SK-N-SH (cell line): ENCODE measurements around the gene ARHGAP15. TPM values are rescaled to one million over a fixed set of nuclear protein-coding genes. Genes with fewer than 3 reads are reported as not detected.

Experiments used
- CTCF ChIA-PET: fragments of 300-600, 350-600 bp; formaldehyde crosslinking; extraction: SDS; loops from one replicate; lab custom pipeline; 2021; lab: Yijun Ruan, JAX
- POLR2A ChIA-PET: fragments of 350-600 bp; sonication (Branson Sonifier 250); formaldehyde crosslinking; extraction: SDS; loops from one replicate; lab custom pipeline; 2020; ENCODE audit warnings: antibody characterized with exemption, inconsistent platforms; lab: Yijun Ruan, JAX
- DNase-seq: peaks from one replicate; pipeline ENCODE4 v3.0.0; 2012
- H2AFZ ChIP-seq: fragments of 200-600 bp; sonication (generic); 2 replicates; pipeline ENCODE4 v1.8.1; 2016; ENCODE audit warnings: antibody characterized with exemption, mild to moderate bottlenecking, low read depth
- H3F3A ChIP-seq: fragments of 200-600 bp; sonication (generic); replicated peaks from 2 replicates; pipeline ENCODE3; 2016; ENCODE audit warnings: antibody characterized with exemption, mild to moderate bottlenecking; ENCODE audit not compliant: insufficient read depth
- H3K27ac ChIP-seq, 2 experiments: fragments of 200-500 bp in 1 of 2; fragments of 200-600 bp in 1 of 2; sonication (Bioruptor generic) in 1 of 2; sonication (generic), shearing (Covaris generic) in 1 of 2; 2 replicates each; pipeline versions ENCODE4 v1.5.1 to v1.6.1; 2014 to 2016; ENCODE audit warnings: low read depth in 2 of 2, inconsistent platforms in 1 of 2, low read length in 1 of 2, mild to moderate bottlenecking in 1 of 2, mixed read lengths in 1 of 2
- H3K27me3 ChIP-seq: fragments of 200-600 bp; sonication (generic), shearing (Covaris generic); 2 replicates; pipeline ENCODE4 v1.6.1; 2016; ENCODE audit warnings: mixed run types; ENCODE audit not compliant: insufficient read depth
- H3K36me3 ChIP-seq, 2 experiments: fragments of 200-500 bp in 1 of 2; fragments of 200-600 bp in 1 of 2; sonication (Bioruptor generic) in 1 of 2; sonication (generic) in 1 of 2; replicated peaks in 1 of 2; 2 replicates each; pipeline versions ENCODE3 to v1.5.1; 2014 to 2016; ENCODE audit warnings: low read length in 1 of 2, mild to moderate bottlenecking in 1 of 2; ENCODE audit not compliant: insufficient read depth in 2 of 2, control insufficient read depth in 1 of 2
- H3K4me1 ChIP-seq, 2 experiments: fragments of 200-500 bp in 1 of 2; fragments of 200-600 bp in 1 of 2; sonication (Bioruptor generic) in 1 of 2; sonication (generic), shearing (Covaris generic) in 1 of 2; 2 replicates each; pipeline versions ENCODE4 v1.5.1 to v1.6.1; 2014 to 2016; ENCODE audit warnings: low read depth in 1 of 2, low read length in 1 of 2, mixed run types in 1 of 2; ENCODE audit not compliant: insufficient read depth in 2 of 2, control insufficient read depth in 1 of 2
- H3K4me2 ChIP-seq: fragments of 200-600 bp; sonication (generic), shearing (Covaris generic); 2 replicates; pipeline ENCODE4 v1.6.1; 2017; ENCODE audit warnings: mixed run types
- H3K4me3 ChIP-seq, 2 experiments: fragments of 200-500 bp in 1 of 2; fragments of 200-600 bp in 1 of 2; sonication (Bioruptor generic) in 1 of 2; sonication (generic), shearing (Covaris generic) in 1 of 2; 2 replicates each; pipeline versions ENCODE4 v1.5.1 to v1.8.1; 2014 to 2016; ENCODE audit warnings: low read depth in 2 of 2, inconsistent platforms in 1 of 2, low read length in 1 of 2, mild to moderate bottlenecking in 1 of 2, mixed read lengths in 1 of 2, moderate library complexity in 1 of 2
- H3K79me2 ChIP-seq: fragments of 200-600 bp; sonication (generic); 2 replicates; pipeline ENCODE4 v1.8.1; 2017; ENCODE audit warnings: mild to moderate bottlenecking; ENCODE audit not compliant: insufficient read depth
- H3K9ac ChIP-seq: fragments of 200-600 bp; sonication (generic); 2 replicates; pipeline ENCODE4 v1.6.1; 2017; ENCODE audit warnings: mixed run types
- H3K9me2 ChIP-seq: fragments of 200-600 bp; sonication (generic); 2 replicates; pipeline ENCODE4 v1.6.1; 2017; ENCODE audit warnings: mixed run types
- H3K9me3 ChIP-seq: fragments of 200-600 bp; sonication (generic); 2 replicates; pipeline ENCODE4 v1.6.1; 2017; ENCODE audit warnings: mixed run types, mild to moderate bottlenecking, moderate library complexity
- H4K20me1 ChIP-seq: fragments of 200-600 bp; sonication (generic); 2 replicates; pipeline ENCODE4 v1.6.1; 2017; ENCODE audit warnings: mild to moderate bottlenecking, mixed run types; ENCODE audit not compliant: insufficient read depth
- CHD2 ChIP-seq: fragments of 150-350 bp; IDR thresholded peaks from 2 replicates; pipeline ENCODE4 v1.6.1; 2018; ENCODE audit warnings: low read length; ENCODE audit not compliant: partially characterized antibody
- FOXJ3 ChIP-seq: sonication (generic); formaldehyde crosslinking; IDR thresholded peaks from 2 replicates; pipeline ENCODE4 v1.5.1; 2020; ENCODE audit warnings: mild to moderate bottlenecking, missing genetic modification reagents
- GABPA ChIP-seq: IDR thresholded peaks from 2 replicates; pipeline ENCODE4 v1.4.0; 2012; ENCODE audit warnings: low read depth, mild to moderate bottlenecking
- GATA2 ChIP-seq: sonication (generic); formaldehyde crosslinking; IDR thresholded peaks from 2 replicates; pipeline ENCODE4 v1.5.0; 2020; ENCODE audit warnings: mild to moderate bottlenecking, missing genetic modification reagents
- MEF2A ChIP-seq: IDR thresholded peaks from 2 replicates; pipeline ENCODE4 v1.4.0; 2012; ENCODE audit warnings: low read depth, borderline replicate concordance
- MXI1 ChIP-seq: IDR thresholded peaks from 2 replicates; pipeline ENCODE4 v1.6.1; 2012; ENCODE audit warnings: mild to moderate bottlenecking, low read depth, low read length, improper control_type of control experiment
- NFIC ChIP-seq: IDR thresholded peaks from 2 replicates; pipeline ENCODE4 v1.4.0; 2012; ENCODE audit warnings: borderline replicate concordance
- NRF1 ChIP-seq: IDR thresholded peaks from 2 replicates; pipeline ENCODE4 v1.6.1; 2012; ENCODE audit warnings: low read depth, mild to moderate bottlenecking, low read length
- POLR2AphosphoS5 ChIP-seq: IDR thresholded peaks from 2 replicates; pipeline ENCODE4 v1.6.1; 2012; ENCODE audit warnings: low read depth, low read length
- RAD21 ChIP-seq: IDR thresholded peaks from 2 replicates; pipeline ENCODE4 v1.6.1; 2012; ENCODE audit warnings: mild to moderate bottlenecking, low read length
- RFX5 ChIP-seq: IDR thresholded peaks from 2 replicates; pipeline ENCODE4 v1.6.1; 2012; ENCODE audit warnings: mild to moderate bottlenecking, improper control_type of control experiment, low read length
- TAF1 ChIP-seq: IDR thresholded peaks from 2 replicates; pipeline ENCODE4 v1.6.1; 2012; ENCODE audit warnings: low read depth, mild to moderate bottlenecking, low read length, moderate library complexity, borderline replicate concordance
- TCF12 ChIP-seq: IDR thresholded peaks from 2 replicates; pipeline ENCODE4 v1.4.0; 2012
- TEAD4 ChIP-seq: IDR thresholded peaks from 2 replicates; pipeline ENCODE4 v1.4.0; 2012; ENCODE audit warnings: mild to moderate bottlenecking, borderline replicate concordance; ENCODE audit not compliant: insufficient read depth
- WGBS: methylation state at CpG from one replicate; pipeline ENCODE4 v1.1.6; 2017; ENCODE audit warnings: low lambda C conversion rate; 5-methylcytosine and 5-hydroxymethylcytosine counted together
- polyA plus RNA-seq, 3 experiments: library from polyadenylated mRNA; depleted of rRNA; stranded (reverse); fragments of >200 nt; gene quantifications; 2 replicates each; pipeline ENCODE4 v1.2.3, GENCODE V29; 2012
- TF ChIP-seq, protein P1 (sequence below): IDR thresholded peaks from 2 replicates; pipeline ENCODE4 v1.4.0; 2012; ENCODE audit warnings: low read depth
- TF ChIP-seq, protein P2 (sequence below): fragments of 150-350 bp; IDR thresholded peaks from 2 replicates; pipeline ENCODE4 v1.6.1; 2017; ENCODE audit warnings: antibody characterized with exemption, low read length, low read depth, borderline replicate concordance
- TF ChIP-seq, protein P3 (sequence below): IDR thresholded peaks from 2 replicates; pipeline ENCODE4; 2012
- TF ChIP-seq, protein P4 (sequence below): fragments of 150-350 bp; IDR thresholded peaks from 2 replicates; pipeline ENCODE4 v1.6.1; 2016; ENCODE audit warnings: mild to moderate bottlenecking, low read depth, low read length

The ARHGAP15 gene
- polyA plus RNA-seq, 1 of the 3 experiments (the other 2 are of a cell fraction): not detected

DNA sequence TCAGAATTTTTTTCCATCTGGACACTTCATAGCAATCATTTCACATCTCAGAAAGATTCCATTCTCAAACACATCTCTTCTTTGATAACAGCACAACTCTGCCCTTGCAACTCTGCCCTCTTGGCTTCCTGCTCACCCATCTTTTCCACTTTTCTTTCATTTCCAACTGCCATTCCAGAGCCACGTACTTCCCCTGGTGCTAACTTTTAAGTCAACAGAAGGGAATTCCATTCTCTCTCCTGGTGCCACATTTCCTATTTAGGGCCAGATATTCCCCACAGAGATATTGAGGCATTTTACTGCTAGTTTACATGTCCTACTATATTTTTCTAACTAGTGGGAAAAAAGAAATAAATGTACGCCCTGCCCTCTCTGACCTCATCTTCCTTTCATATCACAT lies 590.2 kb downstream of the ARHGAP15 start:
- CTCF ChIA-PET: interaction anchor here (0.7 kb wide), 1 partner anchor 15 kb away, joined by 3 read pairs; no protein-coding TSS in a partner anchor
- Histone ChIP-seq H4K20me1 (no peaks in the 10 kb centered on the region), H3F3A (no peaks in the 10 kb centered on the region), H3K4me1 (peaks cover 0 to 23% of the 10 kb centered on the region in 2 experiments; a peak in 2 of 4 replicates), H3K79me2 (no peaks in the 10 kb centered on the region), H3K27ac (no peak overlapping the region), H2AFZ (no peak overlapping the region), H3K9me3 (no peaks in the 10 kb centered on the region), H3K4me2 (no peak overlapping the region), H3K27me3 (no peaks in the 10 kb centered on the region), H3K4me3 (no peak overlapping the region), H3K9ac (no peak overlapping the region), H3K36me3 (no peaks in the 10 kb centered on the region), H3K9me2 (no peaks in the 10 kb centered on the region)
- DNase-seq: no peak
- TF ChIP-seq MEF2A (no peak), TAF1 (no peak), RFX5 (no peak), GABPA (no peak), NFIC (no peak), CHD2 (no peak), NRF1 (no peak), TCF12 (no peak), MXI1 (no peak), POLR2AphosphoS5 (no peak), FOXJ3 (CRISPR knock-in tag) (no peak), TEAD4 (no peak), GATA2 (no peak), RAD21 (no peak)
- TF ChIP-seq, protein P1, sequence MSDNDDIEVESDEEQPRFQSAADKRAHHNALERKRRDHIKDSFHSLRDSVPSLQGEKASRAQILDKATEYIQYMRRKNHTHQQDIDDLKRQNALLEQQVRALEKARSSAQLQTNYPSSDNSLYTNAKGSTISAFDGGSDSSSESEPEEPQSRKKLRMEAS: no peak
- TF ChIP-seq, protein P2, sequence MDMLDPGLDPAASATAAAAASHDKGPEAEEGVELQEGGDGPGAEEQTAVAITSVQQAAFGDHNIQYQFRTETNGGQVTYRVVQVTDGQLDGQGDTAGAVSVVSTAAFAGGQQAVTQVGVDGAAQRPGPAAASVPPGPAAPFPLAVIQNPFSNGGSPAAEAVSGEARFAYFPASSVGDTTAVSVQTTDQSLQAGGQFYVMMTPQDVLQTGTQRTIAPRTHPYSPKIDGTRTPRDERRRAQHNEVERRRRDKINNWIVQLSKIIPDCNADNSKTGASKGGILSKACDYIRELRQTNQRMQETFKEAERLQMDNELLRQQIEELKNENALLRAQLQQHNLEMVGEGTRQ: no peak
- TF ChIP-seq, protein P3, sequence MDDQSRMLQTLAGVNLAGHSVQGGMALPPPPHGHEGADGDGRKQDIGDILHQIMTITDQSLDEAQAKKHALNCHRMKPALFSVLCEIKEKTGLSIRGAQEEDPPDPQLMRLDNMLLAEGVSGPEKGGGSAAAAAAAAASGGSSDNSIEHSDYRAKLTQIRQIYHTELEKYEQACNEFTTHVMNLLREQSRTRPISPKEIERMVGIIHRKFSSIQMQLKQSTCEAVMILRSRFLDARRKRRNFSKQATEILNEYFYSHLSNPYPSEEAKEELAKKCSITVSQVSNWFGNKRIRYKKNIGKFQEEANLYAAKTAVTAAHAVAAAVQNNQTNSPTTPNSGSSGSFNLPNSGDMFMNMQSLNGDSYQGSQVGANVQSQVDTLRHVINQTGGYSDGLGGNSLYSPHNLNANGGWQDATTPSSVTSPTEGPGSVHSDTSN: no peak
- TF ChIP-seq, protein P4, sequence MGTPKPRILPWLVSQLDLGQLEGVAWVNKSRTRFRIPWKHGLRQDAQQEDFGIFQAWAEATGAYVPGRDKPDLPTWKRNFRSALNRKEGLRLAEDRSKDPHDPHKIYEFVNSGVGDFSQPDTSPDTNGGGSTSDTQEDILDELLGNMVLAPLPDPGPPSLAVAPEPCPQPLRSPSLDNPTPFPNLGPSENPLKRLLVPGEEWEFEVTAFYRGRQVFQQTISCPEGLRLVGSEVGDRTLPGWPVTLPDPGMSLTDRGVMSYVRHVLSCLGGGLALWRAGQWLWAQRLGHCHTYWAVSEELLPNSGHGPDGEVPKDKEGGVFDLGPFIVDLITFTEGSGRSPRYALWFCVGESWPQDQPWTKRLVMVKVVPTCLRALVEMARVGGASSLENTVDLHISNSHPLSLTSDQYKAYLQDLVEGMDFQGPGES: no peak
- WGBS: 54% methylated on average over 2 of the region's 2 CpGs
- POLR2A ChIA-PET: no interaction called here
